RWPE1 (cell line): ENCODE results near the gene POMP.
A peak's percentile ranks its signal among the peaks of the same experiment; 100 is the strongest.

Experiments
- CTCF ChIA-PET: fragments of 350-600 bp; sonication (Branson Sonifier 250); formaldehyde crosslinking; extraction: SDS; loops from one replicate; lab custom pipeline; 2021; lab: Yijun Ruan, JAX
- POLR2A ChIA-PET: fragments of 400-600 bp; formaldehyde crosslinking; extraction: SDS; loops from one replicate; lab custom pipeline; 2020; ENCODE audit warnings: antibody characterized with exemption; ENCODE audit not compliant: low non-redundant PET; lab: Yijun Ruan, JAX
- DNase-seq: peaks from one replicate; pipeline ENCODE4 v3.0.0; 2012; ENCODE audit warnings: low spot score
- H3K27ac ChIP-seq: fragments of 450-650 bp; 2 replicates; pipeline ENCODE4 v1.5.1; 2017
- CTCF ChIP-seq: fragments of 450-650 bp; conservative IDR thresholded peaks from 2 replicates; pipeline ENCODE4 v1.5.1; 2017; ENCODE audit warnings: low read depth, mild to moderate bottlenecking

Gene POMP

DNA sequence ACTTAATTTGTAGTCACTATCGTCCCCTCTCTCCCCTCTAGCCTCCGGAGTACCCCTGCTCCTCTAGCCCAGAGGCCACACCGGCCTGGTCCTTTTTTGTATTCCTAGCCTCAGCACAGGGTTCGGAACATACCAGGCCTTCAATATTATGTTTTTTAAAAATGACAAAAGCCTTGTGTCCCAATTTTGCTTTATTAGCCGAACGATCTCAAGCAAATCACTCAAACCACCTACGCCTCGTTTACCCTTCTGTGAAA is 463 bp upstream of the POMP start:
- no peak for DNase-seq
- POLR2A ChIA-PET, result no interaction called here
- CTCF ChIA-PET, result interaction anchor here (0.6 to 1.2 kb wide), 2 partner anchors 28 to 138 kb away, joined by 3 to 5 read pairs; no protein-coding TSS in a partner anchor
- no peak for TF ChIP-seq CTCF
- peak overlapping the region; percentile 81 for H3K27ac ChIP-seq

DNA sequence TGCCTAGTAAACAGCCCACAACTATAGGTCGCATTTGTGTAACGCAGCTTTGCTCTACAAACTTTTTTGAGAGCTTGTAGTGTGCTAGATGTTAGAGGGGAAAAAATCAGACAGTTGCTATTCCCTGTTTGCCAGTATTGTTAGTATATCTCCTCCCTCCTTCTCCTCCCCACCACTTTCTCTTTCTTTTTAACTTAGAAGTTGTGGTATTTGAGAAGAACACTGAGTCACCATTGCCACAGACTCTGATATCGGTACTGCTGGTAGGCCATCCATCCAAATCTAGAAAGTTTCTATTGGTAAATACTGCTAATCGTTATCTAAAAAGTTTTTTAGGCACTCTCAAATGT is 666 bp downstream of the POMP start:
- H3K27ac ChIP-seq, result peak overlapping the region; percentile 81
- DNase-seq, result peak; percentile 36

DNA sequence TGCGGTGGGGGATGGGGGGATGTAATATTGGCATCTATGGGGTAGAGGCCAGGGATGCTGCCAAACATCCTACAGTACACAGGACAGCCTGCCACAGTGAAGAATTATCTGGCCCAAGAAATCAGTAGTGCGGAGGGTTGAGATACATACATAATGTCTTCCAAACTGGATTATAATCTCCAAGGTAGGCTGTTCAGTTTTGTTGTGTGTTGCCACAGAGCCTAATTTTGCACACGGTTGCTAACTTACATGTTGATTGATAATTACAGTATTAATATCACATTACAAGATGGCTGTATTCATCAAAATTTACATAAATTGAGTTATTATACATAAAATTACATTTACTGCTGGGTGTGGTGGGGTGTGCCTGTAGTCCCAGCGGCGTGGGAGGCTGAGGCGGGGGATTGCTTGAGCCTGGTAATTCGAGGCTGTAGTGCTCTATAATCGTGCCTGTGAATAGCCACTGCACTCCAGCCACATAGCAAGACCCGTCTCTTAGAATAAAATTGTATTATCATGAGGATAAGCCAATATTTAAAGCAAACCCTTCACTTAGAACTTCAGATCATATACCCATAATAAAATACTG is 8.1 kb downstream of the POMP start:
- TF ChIP-seq CTCF, result no peak
- CTCF ChIA-PET, result interaction anchor here (0.6 kb wide), 1 partner anchor 872 kb away, joined by 3 read pairs; no protein-coding TSS in a partner anchor
- DNase-seq, result no peak
- no peak overlapping the region for H3K27ac ChIP-seq
- POLR2A ChIA-PET, result no interaction called here

More for the DNA sequence above, 666 bp downstream of the POMP start:
- TF ChIP-seq CTCF, result no peak
- ChIA-PET CTCF (interaction anchor here (0.7 to 1.2 kb wide), 2 partner anchors 21 to 27 kb away, joined by 3 read pairs; no protein-coding TSS in a partner anchor), POLR2A (interaction anchor here (0.8 kb wide), 1 partner anchor 1191 kb away, joined by 4 read pairs; the partner anchor contains the start of gene UBL3)

DNA sequence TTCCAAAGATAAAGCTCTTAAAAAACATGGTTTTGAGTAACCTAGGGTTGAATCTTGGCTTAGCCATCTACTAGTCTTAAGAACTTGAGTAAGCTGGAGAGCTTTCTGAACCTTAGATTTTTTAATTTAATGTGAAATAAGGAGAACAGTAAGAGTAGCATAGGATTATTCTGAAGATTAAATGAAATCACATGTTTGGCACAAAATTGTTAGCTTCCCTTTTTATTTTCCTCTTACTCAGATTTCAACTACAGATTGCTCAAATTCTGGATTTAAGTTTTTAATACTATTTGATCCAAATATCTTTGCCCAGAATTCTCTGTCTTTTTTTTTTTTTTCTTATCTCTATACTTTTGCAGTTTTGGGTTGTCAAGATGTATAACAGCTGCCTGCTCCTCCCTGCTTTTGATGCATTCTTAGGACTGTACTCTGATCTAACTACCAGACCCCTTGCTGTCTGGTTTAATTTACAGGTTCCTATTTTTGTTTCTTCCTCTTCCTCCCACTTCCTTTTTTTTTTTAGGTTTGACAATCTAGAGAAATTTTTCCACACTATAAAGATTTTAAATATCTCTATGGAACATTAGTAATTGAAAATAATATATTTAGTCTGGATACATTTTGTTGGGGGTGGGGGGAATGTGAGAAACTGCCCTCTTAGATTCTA is 12.3 kb downstream of the POMP start:
- no peak for DNase-seq
- no peak for TF ChIP-seq CTCF
- POLR2A ChIA-PET, result no interaction called here

GRCh38 chr13:28678809-28679208 is 19.9 kb downstream of the POMP start:
- no peak for TF ChIP-seq CTCF
- H3K27ac ChIP-seq, result no peak overlapping the region
- ChIA-PET POLR2A (no interaction called here), CTCF (interaction anchor here (2.0 kb wide), 1 partner anchor 118 kb away, joined by 8 read pairs; no protein-coding TSS in a partner anchor)
- DNase-seq, result no peak

More for the DNA sequence above, 12.3 kb downstream of the POMP start:
- CTCF ChIA-PET, result interaction anchor here (0.6 to 0.7 kb wide), 3 partner anchors 58 to 263 kb away, joined by 3 to 7 read pairs (median 3); no protein-coding TSS in a partner anchor
- H3K27ac ChIP-seq, result no peak overlapping the region

DNA sequence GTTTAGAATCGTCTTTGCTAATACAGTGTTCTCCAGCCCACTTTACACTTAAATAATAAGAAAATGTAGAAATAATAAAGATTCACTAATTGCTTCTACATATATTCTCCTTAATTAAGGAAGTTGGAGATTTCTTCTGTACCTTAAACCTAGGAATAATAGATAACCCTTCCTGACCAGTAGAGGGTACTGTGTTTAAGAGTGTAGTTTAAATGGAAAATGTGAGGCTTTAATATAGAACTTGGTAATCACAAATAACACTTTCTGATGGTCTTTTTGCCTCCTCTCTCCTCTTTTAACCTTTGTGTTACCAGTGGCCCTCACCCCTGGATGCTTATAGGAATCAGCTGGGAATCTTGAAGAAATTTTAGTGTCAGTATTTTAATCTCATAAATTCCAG is 20.7 kb downstream of the POMP start:
- no peak overlapping the region for H3K27ac ChIP-seq
- ChIA-PET POLR2A (no interaction called here), CTCF (interaction anchor here (0.6 to 2.0 kb wide), 8 partner anchors 14 to 681 kb away, joined by 3 to 8 read pairs (median 4); no protein-coding TSS in a partner anchor)
- no peak for DNase-seq
- TF ChIP-seq CTCF, result peak; percentile 21
